GM21390 (cell line): ENCODE measurements around the gene TSPAN9.

Experiments
- ATAC-seq: cut with Tn5 transposase; IDR thresholded peaks from one replicate; pipeline ENCODE4 v1.9.1; 2021; ENCODE audit not compliant: unreplicated experiment

Gene TSPAN9

DNA sequence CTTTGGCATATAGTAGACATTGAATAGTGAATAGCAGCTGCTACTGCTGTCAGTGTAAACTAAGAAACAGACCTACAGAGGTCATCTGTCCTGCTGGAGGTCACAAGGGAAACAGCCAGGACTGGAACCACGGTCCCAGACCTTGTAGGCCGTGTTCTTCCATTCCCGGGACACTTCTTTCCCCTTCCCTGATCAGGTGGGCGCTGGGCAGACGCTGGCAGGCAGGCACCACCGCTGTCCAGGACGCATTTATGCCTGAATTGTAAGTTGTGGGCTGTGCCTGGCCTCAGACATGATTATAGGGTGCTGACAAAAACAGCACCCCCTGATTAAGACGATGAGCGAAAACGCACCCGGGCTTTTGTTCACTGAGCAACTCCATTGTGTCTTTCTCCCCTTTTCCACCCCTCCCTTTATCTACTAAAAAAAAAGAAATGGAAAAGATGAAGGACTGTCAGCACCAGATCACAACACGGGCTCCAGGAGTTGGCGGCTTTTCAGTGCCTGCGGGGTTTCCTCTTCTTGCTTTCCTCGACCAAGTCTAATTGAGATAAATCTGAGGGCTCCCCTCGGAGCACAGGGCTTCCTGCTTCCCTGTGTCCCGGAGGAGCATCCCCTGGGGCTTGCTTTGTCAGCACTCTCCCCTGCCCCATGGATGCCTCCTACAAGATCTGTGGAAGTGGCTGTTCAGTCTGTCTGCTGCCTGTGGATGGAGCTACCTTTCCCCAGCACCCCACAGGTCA is 80.6 kb downstream of the TSPAN9 start:
- no peak for ATAC-seq

DNA sequence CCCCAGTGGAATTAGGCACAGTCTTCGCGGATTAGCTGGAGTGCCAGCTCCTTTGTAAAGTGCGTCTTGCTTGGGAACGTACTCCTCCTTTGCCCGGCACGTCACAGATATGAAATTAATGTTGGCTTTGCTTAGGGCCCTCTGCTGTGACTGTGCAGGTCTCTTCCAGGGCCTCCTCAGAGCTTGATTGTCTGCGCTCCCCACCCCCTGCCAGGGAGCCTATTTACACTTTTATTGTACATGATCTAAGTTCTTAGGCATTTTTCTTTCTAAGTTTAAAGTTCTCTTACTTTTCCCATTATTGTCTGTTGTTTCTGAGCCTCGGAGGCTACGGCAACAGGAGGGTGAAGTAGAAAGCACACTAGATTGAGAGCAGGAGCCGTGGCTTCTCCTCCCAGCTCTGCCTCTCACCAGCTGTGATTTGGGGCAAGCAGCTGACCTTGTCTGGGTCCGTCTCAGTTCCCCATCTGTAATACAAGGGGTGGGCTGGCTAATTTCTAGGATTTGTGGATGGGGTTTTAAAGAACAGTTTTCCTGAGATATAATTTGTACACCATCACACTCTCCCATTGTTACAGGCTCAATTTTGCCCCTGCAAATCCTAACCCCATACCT is 81.8 kb downstream of the TSPAN9 start:
- no peak for ATAC-seq

DNA sequence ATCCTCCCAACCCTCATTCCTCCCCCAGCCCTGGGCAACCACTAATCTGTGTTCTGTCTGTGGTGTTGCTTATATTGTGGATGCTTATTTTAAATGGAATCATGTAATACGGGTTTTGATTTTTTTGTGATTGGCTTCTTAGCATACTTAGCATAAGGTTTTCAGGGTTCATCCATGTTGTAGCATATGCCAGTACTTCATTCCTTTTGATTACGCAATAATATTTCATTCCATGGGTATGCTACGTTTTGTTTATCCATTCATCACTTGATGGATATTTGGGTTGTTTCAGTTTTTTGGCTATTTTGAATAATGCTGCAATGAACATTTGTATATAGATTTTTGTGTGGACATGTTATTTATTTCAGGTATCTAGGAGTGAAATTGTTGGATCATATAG is 82.9 kb downstream of the TSPAN9 start:
- no peak for ATAC-seq

- ATAC-seq, result no peak
Measured at GRCh38 chr12:3161861-3162260, 84.7 kb downstream of the TSPAN9 start.

- ATAC-seq, result no peak
Measured at GRCh38 chr12:3164454-3165077, 87.4 kb downstream of the TSPAN9 start.

DNA sequence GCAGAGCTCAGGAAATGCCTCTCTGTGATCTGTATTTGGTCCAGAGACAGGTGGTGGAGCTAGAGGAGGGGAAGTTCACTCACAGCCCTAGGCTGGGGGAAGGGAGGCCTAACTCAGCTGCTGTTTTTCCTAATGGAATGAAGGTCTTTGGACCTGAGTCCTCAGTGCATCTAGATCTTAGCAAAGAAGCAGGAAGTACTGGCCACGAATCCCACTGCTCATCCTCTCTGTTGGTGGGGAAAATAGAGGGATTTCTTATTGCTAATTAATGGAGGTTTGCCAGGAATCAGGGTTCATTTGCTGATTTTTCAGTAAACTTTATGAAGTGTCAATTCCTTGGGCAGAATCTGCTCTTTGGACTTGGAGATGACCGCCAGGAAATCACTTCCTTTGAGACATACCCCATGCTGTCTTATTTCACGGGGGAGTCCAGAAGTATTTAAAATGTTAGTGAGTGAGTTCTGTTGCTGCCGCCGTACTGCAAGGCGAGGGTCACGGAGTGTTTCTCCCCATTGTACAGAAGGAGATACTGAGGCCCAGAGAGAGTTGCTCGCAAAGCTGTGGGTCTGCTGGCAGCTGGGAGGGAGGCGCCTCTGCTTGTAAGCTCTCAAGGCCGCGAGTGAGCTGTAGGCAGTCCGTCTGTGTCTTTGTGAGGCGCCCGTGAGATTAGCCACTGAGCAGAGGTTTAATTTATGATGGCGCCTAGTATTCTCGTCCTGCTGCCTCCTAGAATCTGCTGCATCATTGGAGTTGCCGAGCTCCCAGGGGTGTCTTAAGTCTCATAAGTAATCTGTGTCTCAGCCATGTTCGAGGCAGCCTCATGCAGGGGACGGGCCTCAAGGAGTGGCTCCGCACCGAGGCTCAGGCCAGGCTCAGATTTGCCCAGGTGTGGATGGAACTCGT is 88.2 kb downstream of the TSPAN9 start:
- no peak for ATAC-seq

DNA sequence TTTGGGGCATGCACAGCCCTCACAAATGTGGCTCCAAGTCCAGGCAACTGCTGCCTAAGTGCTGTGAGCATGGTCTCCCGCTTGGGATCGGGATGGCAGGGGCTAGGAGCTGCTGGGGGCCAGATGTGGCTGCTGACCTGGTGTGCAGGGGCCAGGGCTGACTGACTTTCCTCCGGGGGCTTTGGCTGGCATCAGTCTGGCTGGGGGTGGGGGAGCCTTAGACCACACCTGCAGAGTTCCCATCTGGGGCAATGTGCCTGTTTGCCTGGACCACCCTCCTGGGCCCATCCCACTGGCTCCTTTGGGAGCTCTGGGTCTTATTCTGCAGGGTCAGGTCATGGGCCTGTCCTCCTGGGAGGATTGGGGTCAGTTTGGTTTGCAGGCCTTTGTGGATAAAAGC is 90.5 kb downstream of the TSPAN9 start:
- no peak for ATAC-seq

DNA sequence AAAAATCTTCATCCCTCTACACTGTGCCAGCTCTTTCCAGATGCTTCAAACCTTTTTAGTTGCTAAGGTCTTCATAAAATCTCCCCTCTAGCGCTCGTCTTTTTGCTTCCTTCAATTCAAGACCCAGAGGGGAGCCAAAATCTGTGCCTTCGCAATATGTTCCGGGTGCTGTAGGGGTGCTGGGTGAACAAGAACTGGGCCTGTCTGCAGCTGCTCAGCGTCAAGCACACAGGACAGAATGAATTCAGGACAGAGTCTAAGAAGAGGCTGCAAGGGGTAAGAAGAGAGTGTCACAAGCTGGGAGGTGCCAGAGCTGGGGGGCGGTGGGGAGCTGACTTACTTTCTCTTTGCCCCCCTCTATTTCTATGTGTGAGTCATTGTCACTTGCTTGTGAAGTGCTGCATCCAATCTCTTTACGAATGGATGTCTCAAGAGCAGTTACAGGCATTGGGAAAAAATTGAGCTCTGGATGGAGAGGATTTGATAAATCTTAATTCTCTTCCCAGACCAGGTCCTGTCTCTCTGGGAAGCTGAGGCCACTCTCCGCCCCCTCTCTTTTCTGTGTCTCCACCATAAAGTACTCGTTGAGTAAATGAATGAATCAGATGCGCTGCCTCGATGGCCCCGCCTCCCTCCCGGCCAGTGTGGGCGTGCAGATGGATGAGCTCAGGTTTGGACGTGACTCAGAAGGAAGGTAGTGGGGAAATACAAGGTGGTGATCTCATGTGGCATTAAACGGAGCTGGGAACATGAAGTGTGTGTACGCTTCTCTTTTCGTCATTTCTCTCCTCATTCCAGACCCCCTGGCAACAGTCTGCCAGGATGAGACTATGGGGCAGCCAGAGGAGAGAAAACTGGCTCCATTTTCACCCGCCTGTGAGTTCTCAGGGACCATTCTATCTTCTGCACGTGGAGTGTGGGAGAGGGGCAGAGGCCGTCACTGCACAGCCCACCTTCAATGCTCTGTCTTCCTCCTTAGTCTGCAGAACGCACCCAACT is 91.3 kb downstream of the TSPAN9 start:
- ATAC-seq, result no peak

GRCh38 chr12:3170423-3171194 is 93.4 kb downstream of the TSPAN9 start:
- no peak for ATAC-seq

GRCh38 chr12:3171195-3171591 is 94.0 kb downstream of the TSPAN9 start:
- ATAC-seq, result no peak

GRCh38 chr12:3172124-3173007 is 95.2 kb downstream of the TSPAN9 start:
- ATAC-seq, result no peak

GRCh38 chr12:3173008-3173553 is 95.9 kb downstream of the TSPAN9 start:
- ATAC-seq, result no peak

DNA sequence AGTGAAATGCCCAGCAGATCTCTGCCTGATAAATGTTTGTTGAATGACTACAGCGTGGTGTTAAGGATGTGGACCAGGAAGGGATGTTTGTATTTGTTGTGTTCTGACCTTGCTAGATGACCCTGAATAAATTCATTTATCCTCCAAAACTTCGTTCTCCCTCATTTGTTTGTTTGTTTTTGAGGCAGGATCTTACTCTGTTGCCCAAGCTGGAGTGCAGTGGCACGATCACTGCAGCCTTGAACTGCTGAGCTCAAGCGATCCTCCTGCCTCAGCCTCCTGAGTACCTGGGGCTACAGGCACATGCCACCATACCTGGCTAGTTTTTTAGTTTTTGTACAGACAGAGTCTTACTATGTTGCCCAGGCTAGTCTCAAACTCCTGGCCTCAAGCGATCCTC is 96.7 kb downstream of the TSPAN9 start:
- ATAC-seq, result no peak

GRCh38 chr12:3175238-3175637 is 98.1 kb downstream of the TSPAN9 start:
- no peak for ATAC-seq

DNA sequence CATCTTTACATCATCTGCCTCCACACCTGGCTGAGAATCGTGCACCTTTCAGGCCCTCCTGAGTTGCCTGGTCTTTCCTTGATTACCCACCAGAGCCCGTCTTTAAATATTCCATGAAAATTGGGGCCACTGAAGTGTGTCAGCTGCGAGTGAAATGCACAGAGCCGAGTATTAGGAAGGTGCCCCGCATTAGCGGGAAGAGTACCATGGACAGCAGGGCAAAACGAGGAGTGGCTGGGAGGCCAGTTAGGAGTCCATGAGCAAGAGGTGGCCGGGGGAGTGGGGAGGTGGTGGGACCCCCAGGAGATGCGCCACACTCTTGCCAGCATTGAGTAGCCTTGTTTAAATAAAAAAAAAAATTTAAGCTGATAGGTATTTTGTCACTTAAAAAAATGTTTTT is 99.6 kb downstream of the TSPAN9 start:
- no peak for ATAC-seq

GRCh38 chr12:3177778-3178425 is 100.7 kb downstream of the TSPAN9 start:
- ATAC-seq, result no peak

- ATAC-seq, result no peak
Measured at GRCh38 chr12:3178671-3179313, 101.6 kb downstream of the TSPAN9 start.
